ENCODE data around the gene FHOD3.

- TF ChIP-seq TAF15 (IDR thresholded peaks at IDR 0.05; ENCODE audit: low read depth, low read length) = no peak
- TF ChIP-seq NCOR1 (IDR thresholded peaks at IDR 0.05) = no peak
- TF ChIP-seq, protein P1, sequence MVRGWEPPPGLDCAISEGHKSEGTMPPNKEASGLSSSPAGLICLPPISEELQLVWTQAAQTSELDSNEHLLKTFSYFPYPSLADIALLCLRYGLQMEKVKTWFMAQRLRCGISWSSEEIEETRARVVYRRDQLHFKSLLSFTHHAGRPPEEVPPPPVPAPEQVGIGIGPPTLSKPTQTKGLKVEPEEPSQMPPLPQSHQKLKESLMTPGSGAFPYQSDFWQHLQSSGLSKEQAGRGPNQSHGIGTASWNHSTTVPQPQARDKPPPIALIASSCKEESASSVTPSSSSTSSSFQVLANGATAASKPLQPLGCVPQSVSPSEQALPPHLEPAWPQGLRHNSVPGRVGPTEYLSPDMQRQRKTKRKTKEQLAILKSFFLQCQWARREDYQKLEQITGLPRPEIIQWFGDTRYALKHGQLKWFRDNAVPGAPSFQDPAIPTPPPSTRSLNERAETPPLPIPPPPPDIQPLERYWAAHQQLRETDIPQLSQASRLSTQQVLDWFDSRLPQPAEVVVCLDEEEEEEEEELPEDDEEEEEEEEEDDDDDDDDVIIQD (CRISPR knock-in tag; IDR thresholded peaks at IDR 0.05) = no peak
- TF ChIP-seq TEAD4 (IDR thresholded peaks at IDR 0.05; ENCODE audit: low read length) = no peak
- TF ChIP-seq TEAD4 (CRISPR knock-in tag; IDR thresholded peaks at IDR 0.05; ENCODE audit: borderline replicate concordance) = no peak
- TF ChIP-seq CBX5 (IDR thresholded peaks at IDR 0.05; ENCODE audit: borderline replicate concordance, low read depth) = no peak
- no peak for TF ChIP-seq PCBP1 (IDR thresholded peaks at IDR 0.05; ENCODE audit: low read depth, low read length, poor library complexity, severe bottlenecking)
- no peak for TF ChIP-seq HINFP (tag; conservative IDR thresholded peaks at IDR 0.05; ENCODE audit: low read depth)
- no peak for TF ChIP-seq CTBP1 (IDR thresholded peaks at IDR 0.05; ENCODE audit: borderline replicate concordance)
- TF ChIP-seq E2F3 (CRISPR knock-in tag; IDR thresholded peaks at IDR 0.05) = no peak
- no peak for TF ChIP-seq MYNN (IDR thresholded peaks at IDR 0.05)
- no peak for TF ChIP-seq MYNN (CRISPR knock-in tag; IDR thresholded peaks at IDR 0.05)
- no peak for TF ChIP-seq ZBTB1 (CRISPR knock-in tag; IDR thresholded peaks at IDR 0.05; ENCODE audit: borderline replicate concordance, low read depth)
- TF ChIP-seq CTCF (IDR thresholded peaks at IDR 0.05 in 2 of 3, conservative IDR thresholded peaks at IDR 0.05 in 1 of 3; ENCODE audit: insufficient read depth in 2 of 3, low read depth in 1 of 3, low read length in 3 of 3) = no peak
- no peak for TF ChIP-seq FOXK1 (CRISPR knock-in tag; IDR thresholded peaks at IDR 0.05; ENCODE audit: borderline replicate concordance)
Measured at GRCh38 chr18:36602071-36602470, 304.6 kb downstream of the FHOD3 start.

Data from K562 (cell line).